ENCODE data around the gene GPR152.

GPR152 gene

GRCh38 chr11:67423891-67424613 lies 28.5 kb downstream of the GPR152 start:
- no peak for DNase-seq (ENCODE audit: low read depth)

GRCh38 chr11:67423466-67423865 lies 29.1 kb downstream of the GPR152 start:
- no peak for DNase-seq (ENCODE audit: low read depth)

- DNase-seq (ENCODE audit: low read depth): no peak
Measured at GRCh38 chr11:67422891-67423290, 29.6 kb downstream of the GPR152 start.

GRCh38 chr11:67421430-67422031 lies 31.0 kb downstream of the GPR152 start:
- no peak for DNase-seq (ENCODE audit: low read depth)

- DNase-seq (ENCODE audit: low read depth): peak; percentile 97
Measured at GRCh38 chr11:67420646-67421429, 31.7 kb downstream of the GPR152 start.

DNA sequence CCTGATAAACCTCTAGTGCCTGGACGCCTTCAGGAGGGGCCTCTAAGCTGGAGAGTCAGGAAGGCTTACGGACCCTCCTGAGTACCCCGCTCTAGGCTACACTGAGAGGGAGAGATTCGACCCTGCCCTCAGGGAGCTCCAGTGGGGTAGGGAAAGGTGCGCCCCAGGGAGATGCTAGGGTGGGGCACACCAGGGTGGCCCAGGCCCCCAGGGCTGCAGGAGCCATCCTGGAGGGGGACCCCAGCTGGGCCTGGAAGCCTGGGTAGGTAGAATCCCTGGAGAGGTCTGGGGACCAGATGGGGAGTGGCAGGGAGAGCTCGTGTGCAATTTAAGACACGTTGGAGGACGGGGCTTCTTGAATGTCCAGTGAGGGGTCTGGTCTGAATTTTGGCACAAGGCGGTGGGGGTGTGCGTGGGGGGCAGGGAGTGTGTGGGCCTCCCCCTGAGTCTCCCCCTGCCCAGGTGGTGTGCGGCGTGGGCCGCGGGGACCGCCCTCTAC lies 32.3 kb downstream of the GPR152 start:
- DNase-seq (ENCODE audit: low read depth): no peak

GRCh38 chr11:67419325-67420049 lies 33.0 kb downstream of the GPR152 start:
- DNase-seq (ENCODE audit: low read depth): no peak

- DNase-seq (ENCODE audit: low read depth): no peak
Measured at GRCh38 chr11:67418476-67419281, 33.9 kb downstream of the GPR152 start.

- no peak for DNase-seq (ENCODE audit: low read depth)
Measured at GRCh38 chr11:67417425-67417824, 35.1 kb downstream of the GPR152 start.

DNA sequence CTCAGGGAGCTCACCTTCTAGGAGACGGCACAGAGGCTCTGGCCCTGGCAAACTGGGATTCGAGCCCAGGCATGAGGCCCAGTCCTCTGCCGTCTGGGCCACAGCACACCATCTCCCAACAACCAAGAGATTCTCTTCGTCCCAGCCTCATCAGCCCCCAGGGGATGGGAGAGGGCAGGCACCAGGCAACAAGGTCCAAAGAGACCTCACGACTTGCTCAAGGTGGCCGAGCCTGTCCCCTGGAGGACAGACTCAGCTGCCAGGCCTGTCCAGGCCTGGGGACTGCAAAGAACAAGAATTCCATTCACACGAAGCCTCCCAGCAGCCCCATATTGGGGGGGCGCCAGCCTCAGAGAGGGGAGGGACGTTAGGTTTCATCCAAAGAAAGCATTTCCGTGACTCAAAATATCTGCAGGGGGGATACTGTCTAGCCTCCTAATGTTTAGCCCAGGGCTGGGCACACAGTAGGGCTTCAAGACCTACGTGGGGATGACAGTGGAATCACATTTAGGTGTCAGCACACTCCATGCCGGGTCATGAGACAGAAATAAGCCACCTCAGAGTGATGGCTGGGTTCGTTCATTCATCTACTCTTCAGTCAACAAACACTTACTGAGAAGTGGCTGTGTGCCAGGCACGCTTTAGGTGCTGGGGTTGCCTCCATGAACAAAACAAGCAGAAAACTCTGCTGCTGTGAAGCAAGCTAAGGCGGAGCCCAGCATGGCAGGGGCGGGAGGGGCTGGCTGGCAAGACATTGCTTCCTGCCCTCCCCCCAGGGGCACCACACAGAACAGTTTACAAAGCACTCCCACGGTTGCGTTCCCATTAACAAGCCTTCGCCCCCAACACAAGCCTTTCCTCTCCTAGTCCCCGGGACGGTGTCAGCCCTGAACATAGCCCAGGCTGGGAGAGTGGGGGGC lies 35.9 kb downstream of the GPR152 start:
- peak; percentile 73 for DNase-seq (ENCODE audit: low read depth)

DNA sequence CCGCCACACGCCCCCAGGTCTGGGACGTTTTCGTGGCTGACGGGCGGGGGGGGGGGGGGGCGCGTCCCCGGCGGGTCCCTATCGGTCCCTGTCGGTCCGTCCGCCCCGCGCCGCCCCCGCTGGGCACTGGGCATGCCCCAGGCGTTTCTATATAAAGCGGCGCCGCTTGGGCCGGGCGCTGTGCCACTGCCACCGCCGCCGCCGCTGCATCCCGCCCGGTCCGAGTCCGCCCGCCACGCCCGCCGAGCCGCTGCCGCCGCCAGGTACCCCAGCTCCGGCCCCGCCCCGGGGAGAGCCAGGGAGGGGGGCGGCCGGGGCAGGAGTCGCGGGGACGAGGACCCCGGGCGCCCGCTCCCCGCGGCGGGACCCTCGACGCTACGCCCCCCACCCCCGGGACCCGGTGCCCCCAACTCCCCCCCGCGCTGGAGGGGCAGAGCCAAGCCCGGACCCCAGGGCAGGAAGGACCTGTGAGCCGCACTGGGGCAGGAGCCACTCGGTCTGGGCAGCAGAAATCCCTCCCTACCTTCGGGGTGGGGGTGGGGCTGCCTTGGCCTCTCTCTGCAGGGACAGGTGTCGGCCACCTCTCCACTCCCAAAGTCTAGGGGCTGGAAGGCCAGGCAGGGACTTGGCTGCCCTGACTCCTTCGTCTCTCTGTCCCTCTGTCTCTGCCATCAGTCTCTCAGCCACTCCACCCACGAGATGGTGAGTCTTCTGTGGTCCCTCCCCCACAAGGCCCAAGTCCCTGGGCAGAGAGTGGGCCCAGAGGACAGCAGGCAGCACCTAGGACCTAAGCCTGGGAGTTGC lies 36.8 kb downstream of the GPR152 start, which contains the start of gene CARNS1:
Gene CARNS1 (plus strand): TSS at position 178 of the 804 bp plus-strand sequence. CDS start 522 bp downstream, at position 700.
- DNase-seq (ENCODE audit: low read depth): no peak

GRCh38 chr11:67413266-67413849 lies 39.2 kb downstream of the GPR152 start:
- no peak for DNase-seq (ENCODE audit: low read depth)

DNA sequence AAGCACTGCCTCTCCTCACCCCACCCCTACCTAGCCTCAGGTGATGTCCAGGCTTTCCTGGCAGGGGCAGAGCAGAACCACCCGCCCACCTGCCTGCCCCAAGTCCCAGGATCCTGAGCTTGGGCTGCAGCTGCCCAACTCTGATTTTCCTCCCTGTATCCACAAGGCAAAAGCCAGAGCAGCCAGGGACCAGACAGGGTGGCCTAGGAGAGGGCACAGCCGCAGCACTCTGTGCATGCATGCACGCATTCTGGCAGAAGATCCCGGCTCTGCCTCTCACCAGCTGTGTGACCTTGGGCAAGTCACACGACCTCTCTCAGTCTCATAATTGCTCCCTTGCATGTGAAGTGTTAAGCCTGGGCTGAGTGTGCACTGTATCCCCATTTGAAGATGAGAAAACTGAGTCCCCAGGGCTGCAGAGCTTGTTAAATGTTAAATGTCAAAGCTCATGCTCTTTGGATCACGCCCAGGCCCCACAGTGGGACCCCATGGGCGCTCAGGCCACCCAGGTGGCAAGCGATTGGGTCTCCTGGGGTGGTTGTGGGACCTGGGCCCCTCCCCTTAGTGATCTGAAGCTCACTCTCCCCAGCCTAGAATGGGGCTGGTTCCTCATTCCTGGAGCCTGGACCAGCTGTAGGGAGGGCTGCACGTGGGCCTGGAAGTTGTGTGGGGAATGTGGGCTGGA lies 39.9 kb downstream of the GPR152 start:
- DNase-seq (ENCODE audit: low read depth): no peak

DNA sequence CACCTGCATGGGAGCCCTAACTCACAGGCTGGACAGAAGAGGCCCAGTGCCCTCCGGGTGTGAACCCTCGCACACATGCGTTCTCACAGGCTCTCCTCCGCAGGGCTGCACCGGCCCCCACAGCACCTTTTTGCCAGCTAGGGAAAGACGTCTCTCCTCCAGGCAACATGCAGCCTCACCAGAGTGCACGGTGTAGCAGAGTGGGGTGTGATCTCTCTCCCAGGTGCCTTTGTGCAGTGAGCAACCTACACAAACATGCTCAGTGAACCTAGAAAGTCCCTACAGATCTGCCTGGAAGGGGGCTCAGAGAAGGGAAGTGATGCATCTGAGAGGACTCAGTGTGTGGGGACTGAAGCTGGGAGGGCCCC lies 40.8 kb downstream of the GPR152 start:
- no peak for DNase-seq (ENCODE audit: low read depth)

GRCh38 chr11:67410984-67411784 lies 41.3 kb downstream of the GPR152 start:
- DNase-seq (ENCODE audit: low read depth): no peak

DNA sequence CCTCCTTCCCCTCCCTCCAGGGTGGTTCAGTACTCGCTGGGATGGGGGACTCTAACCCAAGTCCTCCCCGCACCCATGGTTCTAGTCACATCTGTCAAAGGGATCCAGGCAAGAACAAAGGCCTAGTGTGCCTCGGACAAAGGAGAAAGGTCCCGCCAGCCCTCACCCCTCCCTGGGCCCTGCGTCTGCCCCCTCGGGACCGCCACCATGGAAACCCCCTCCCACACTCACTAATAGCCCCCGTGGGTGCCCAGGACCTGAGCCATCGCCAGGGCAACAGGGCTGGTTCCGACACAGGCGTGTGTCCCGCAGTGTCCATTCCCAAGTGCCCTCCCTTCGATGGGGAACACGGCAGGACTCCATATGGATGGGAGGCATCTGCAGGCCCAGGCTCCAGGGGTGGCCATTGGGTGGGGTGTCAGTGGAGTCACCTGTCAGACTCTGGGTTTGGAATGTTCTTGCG lies 42.1 kb downstream of the GPR152 start:
- no peak for DNase-seq (ENCODE audit: low read depth)

GRCh38 chr11:67409781-67410368 lies 42.7 kb downstream of the GPR152 start:
- no peak for DNase-seq (ENCODE audit: low read depth)

All from T-helper 22 cell (primary cell).